Lower leg skin (tissue), 3 donors: ENCODE measurements around the gene ENDOV.

Experiments used
- CTCF ChIP-seq, 3 donors: fragments of 450-650 bp; IDR thresholded peaks; one replicate each; pipeline ENCODE4 v1.5.1; 2016; ENCODE audit warnings: antibody characterized with exemption in 3 of 3, mild to moderate bottlenecking in 3 of 3, moderate library complexity in 2 of 3
- POLR2A ChIP-seq, 2 donors: fragments of 450-650 bp; IDR thresholded peaks; one replicate each; pipeline ENCODE4 v1.6.1; 2016 to 2017; ENCODE audit warnings: antibody characterized with exemption in 2 of 2, mild to moderate bottlenecking in 1 of 2, moderate library complexity in 1 of 2

- TF ChIP-seq CTCF (IDR thresholded peaks at IDR 0.05) = no peak
- no peak for TF ChIP-seq POLR2A (IDR thresholded peaks at IDR 0.05)
These were observed 8.8 kb upstream of the ENDOV start for GRCh38 chr17:80406146-80406545.
